ENCODE results near the gene ATP2B3.

ATP2B3 gene

GRCh38 chrX:153628129-153628528, 110.7 kb downstream of the ATP2B3 start:
- no peak for DNase-seq (ENCODE audit: low read depth in 1 of 2, low spot score in 1 of 2)
- TF ChIP-seq JUND (IDR thresholded peaks at IDR 0.05; ENCODE audit: low read depth) = no peak
- in situ Hi-C loops (cut with HindIII; ENCODE audit: low pct_unique_long_range_greater_than_20kb, low sequenced_read_pairs) = no loop called here

- in situ Hi-C loops (cut with HindIII; ENCODE audit: low pct_unique_long_range_greater_than_20kb, low sequenced_read_pairs) = no loop called here
- no peak for DNase-seq (ENCODE audit: low read depth in 1 of 2, low spot score in 1 of 2)
- no peak for TF ChIP-seq JUND (IDR thresholded peaks at IDR 0.05; ENCODE audit: low read depth)
These were observed 111.2 kb downstream of the ATP2B3 start for GRCh38 chrX:153628665-153629064.

GRCh38 chrX:153631346-153631745, 113.9 kb downstream of the ATP2B3 start:
- in situ Hi-C loops (cut with HindIII; ENCODE audit: low pct_unique_long_range_greater_than_20kb, low sequenced_read_pairs) = no loop called here
- no peak for TF ChIP-seq JUND (IDR thresholded peaks at IDR 0.05; ENCODE audit: low read depth)
- DNase-seq (ENCODE audit: low read depth in 1 of 2, low spot score in 1 of 2) = no peak

- no peak for TF ChIP-seq JUND (IDR thresholded peaks at IDR 0.05; ENCODE audit: low read depth)
- in situ Hi-C loops (cut with HindIII; ENCODE audit: low pct_unique_long_range_greater_than_20kb, low sequenced_read_pairs) = no loop called here
- no peak for DNase-seq (ENCODE audit: low read depth in 1 of 2, low spot score in 1 of 2)
These were observed 114.6 kb downstream of the ATP2B3 start for GRCh38 chrX:153631907-153632594.

All from T47D (cell line).